HCT116 (cell line): ENCODE measurements around the gene ERMAP. TPM values are rescaled to one million over a fixed set of nuclear protein-coding genes. Genes with fewer than 3 reads are reported as not detected.

Source experiments
- ATAC-seq: fragments of 200-7000 bp; cut with Tn5 transposase; 2 replicates; pipeline ENCODE4 v1.9.1; 2020; ENCODE audit warnings: mild to moderate bottlenecking, moderate library complexity
- BruUV-seq: library from RNA; stranded (reverse); fragments of 400-500 nt; replicated peaks from 2 replicates; lab custom pipeline; 2021; lab: Mats Ljungman, UMichigan
- CTCF ChIA-PET: fragments of 300-600 bp; sonication (Branson Sonifier 250); formaldehyde crosslinking; loops from one replicate; lab custom pipeline; 2021; ENCODE audit warnings: antibody characterized with exemption; lab: Charles Lee
- POLR2A ChIA-PET: fragments of 300-600, 350-600 bp; sonication (Branson Sonifier 250); formaldehyde crosslinking; loops from one replicate; lab custom pipeline; 2021; ENCODE audit warnings: antibody characterized with exemption; lab: Charles Lee
- RAD21 ChIA-PET, 2 experiments: fragments of 300-600 bp; sonication (Branson Sonifier 250); formaldehyde crosslinking; loops; one replicate each; lab custom pipeline; 2023; ENCODE audit warnings: low total read pairs in 2 of 2; ENCODE audit not compliant: uncharacterized antibody in 2 of 2, unreplicated experiment in 2 of 2, low non-redundant PET in 1 of 2; lab: Charles Lee
- DNase-seq: peaks from one replicate; pipeline ENCODE4 v3.0.0-alpha.2; 2010; ENCODE audit warnings: low read depth, low spot score
- H2AFZ ChIP-seq: fragments of 200-600 bp; shearing (Covaris generic), sonication (generic); 2 replicates; pipeline ENCODE4 v1.6.1; 2017; ENCODE audit warnings: low read depth, mixed run types, mixed read lengths, antibody characterized with exemption, low read length; ENCODE audit not compliant: poor library complexity, severe bottlenecking
- H3K27ac ChIP-seq: 2 replicates; pipeline ENCODE4 v1.5.1; 2012; ENCODE audit warnings: low read depth, low read length
- H3K27me3 ChIP-seq: fragments of 200-600 bp; sonication (generic); 2 replicates; pipeline ENCODE4 v1.6.1; 2016; ENCODE audit warnings: mixed run types, low read length, mixed read lengths; ENCODE audit not compliant: insufficient read depth
- H3K36me3 ChIP-seq, 2 experiments: fragments of 200-500 bp in 1 of 2; fragments of 200-600 bp in 1 of 2; sonication (Bioruptor generic) in 1 of 2; sonication (generic) in 1 of 2; 2 replicates each; pipeline versions ENCODE4 v1.5.1 to v1.6.1; 2014 to 2016; ENCODE audit warnings: low read length in 2 of 2, inconsistent platforms in 1 of 2, mixed read lengths in 1 of 2, mixed run types in 1 of 2; ENCODE audit not compliant: insufficient read depth in 2 of 2, control insufficient read depth in 1 of 2
- H3K4me1 ChIP-seq, 2 experiments: fragments of 200-600 bp in 1 of 2; sonication (generic) in 1 of 2; 2 replicates each; pipeline versions ENCODE4 v1.5.1 to v1.6.1; 2012 to 2017; ENCODE audit warnings: low read length in 2 of 2, inconsistent platforms in 1 of 2, mild to moderate bottlenecking in 1 of 2, mixed read lengths in 1 of 2, mixed run types in 1 of 2, moderate library complexity in 1 of 2; ENCODE audit not compliant: insufficient read depth in 2 of 2, control insufficient read depth in 1 of 2
- H3K4me2 ChIP-seq: fragments of 200-600 bp; sonication (generic); 2 replicates; pipeline ENCODE4 v1.6.1; 2017; ENCODE audit warnings: mixed run types, low read length, mixed read lengths
- H3K4me3 ChIP-seq, 2 experiments: fragments of 200-600 bp in 1 of 2; sonication (generic) in 1 of 2; replicated peaks in 1 of 2; 2 replicates each; pipeline ENCODE4 v1.5.1; 2011 to 2016; ENCODE audit warnings: low read length in 2 of 2, control low read depth in 1 of 2, low read depth in 1 of 2, mild to moderate bottlenecking in 1 of 2, mixed read lengths in 1 of 2, mixed run types in 1 of 2
- H3K79me2 ChIP-seq: fragments of 200-600 bp; sonication (generic); 2 replicates; pipeline ENCODE4 v1.6.1; 2017; ENCODE audit warnings: mild to moderate bottlenecking, mixed run types, low read length, moderate library complexity, mixed read lengths; ENCODE audit not compliant: insufficient read depth
- H3K9ac ChIP-seq: fragments of 200-600 bp; sonication (generic); 2 replicates; pipeline ENCODE4 v1.6.1; 2016; ENCODE audit warnings: low read length, mixed read lengths
- H3K9me2 ChIP-seq: fragments of 200-600 bp; sonication (generic), shearing (Covaris generic); 2 replicates; pipeline ENCODE4 v1.6.1; 2017; ENCODE audit warnings: mixed run types, mild to moderate bottlenecking, moderate library complexity; ENCODE audit not compliant: insufficient read depth
- H3K9me3 ChIP-seq, 2 experiments: fragments of 200-500 bp in 1 of 2; fragments of 200-600 bp in 1 of 2; sonication (Bioruptor generic) in 1 of 2; sonication (generic) in 1 of 2; 2 replicates each; pipeline ENCODE4 v1.6.1; 2014 to 2017; ENCODE audit warnings: low read length in 2 of 2, mixed read lengths in 2 of 2, inconsistent platforms in 1 of 2, low read depth in 1 of 2, mild to moderate bottlenecking in 1 of 2, mixed run types in 1 of 2, moderate library complexity in 1 of 2; ENCODE audit not compliant: control insufficient read depth in 1 of 2, insufficient read depth in 1 of 2
- H4K20me1 ChIP-seq: fragments of 200-600 bp; sonication (generic), shearing (Covaris generic); 2 replicates; pipeline ENCODE4 v1.6.1; 2017; ENCODE audit warnings: mixed run types, mild to moderate bottlenecking, moderate library complexity; ENCODE audit not compliant: insufficient read depth
- EZH2phosphoT487 ChIP-seq: fragments of 200-600 bp; IDR thresholded peaks from 2 replicates; pipeline ENCODE4 v1.6.1; 2018; ENCODE audit warnings: antibody characterized with exemption, borderline replicate concordance
- FOSL1 ChIP-seq: IDR thresholded peaks from 2 replicates; pipeline ENCODE4 v1.6.1; 2012; ENCODE audit warnings: low read depth
- ZFX ChIP-seq: fragments of 450-650 bp; IDR thresholded peaks from 2 replicates; pipeline ENCODE4 v1.6.1; 2017
- intact Hi-C: fragments of 100-400 bp; cut with micrococcal nuclease; formaldehyde crosslinking; loops from 2 replicates; pipeline ENCODE4 v1.10.0; 2022
- total RNA-seq: library from RNA; stranded (reverse); gene quantifications from one replicate; pipeline ENCODE4 v1.2.1, GENCODE V29; 2021; ENCODE audit not compliant: unreplicated experiment
- TF ChIP-seq, protein P1 (sequence below): IDR thresholded peaks from 2 replicates; pipeline ENCODE4 v1.6.1; 2012

The ERMAP gene
- total RNA-seq, 1 experiment from 2014 or later: 5.4 TPM

DNA sequence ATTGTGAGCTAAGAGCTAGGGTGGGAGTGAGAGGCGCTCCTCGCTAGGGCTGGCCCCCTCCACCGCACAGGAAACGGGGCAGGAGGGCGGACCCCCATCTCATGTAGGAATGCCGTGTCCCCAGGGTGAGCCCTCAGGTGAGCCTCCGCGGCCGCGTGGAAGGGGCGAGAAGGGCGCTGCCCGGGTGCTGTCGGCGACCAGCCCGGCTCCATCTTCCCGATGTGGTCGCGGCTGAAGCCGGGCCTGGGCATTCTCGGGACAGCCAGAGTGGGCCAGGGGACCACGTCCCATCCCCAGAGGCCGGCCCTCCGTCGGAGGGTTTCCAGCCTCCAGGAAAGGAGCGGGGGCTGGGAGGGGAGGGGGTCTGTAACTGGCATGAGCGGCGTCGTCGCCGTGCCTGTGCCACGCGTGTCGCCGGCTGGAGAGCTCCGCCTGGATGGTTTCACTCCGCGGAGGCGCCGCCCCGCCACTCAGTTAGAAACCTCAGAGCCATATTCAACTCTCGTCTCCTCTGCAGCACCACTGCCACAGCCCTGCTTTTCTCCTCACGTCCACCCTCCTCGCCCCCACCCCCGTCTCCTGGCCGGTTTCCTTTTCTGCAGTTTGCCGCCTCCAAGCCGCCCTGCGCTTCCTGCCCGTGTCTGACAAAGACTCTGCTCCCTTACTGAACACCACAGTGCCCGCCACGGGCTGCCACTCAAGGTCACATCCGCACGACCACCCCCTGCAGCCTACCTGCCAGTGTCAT, 31.8 kb upstream of the ERMAP start, which contains the start of gene TMEM269:
TMEM269 (plus strand) TSS at position 46 of the 748 bp plus-strand sequence. CDS start 4,903 bp downstream, outside the sequence.
- ChIA-PET CTCF (no interaction called here), POLR2A (no interaction called here), RAD21 (no interaction called here)
- BruUV-seq: no TSS peak
- Histone ChIP-seq H3K9ac (no peak within 1 kb of the TSS), H2AFZ (no peak within 1 kb of the TSS), H3K27me3 (no peaks in the 10 kb centered on the region), H3K4me1 (peaks cover 0 to 4% of the 10 kb centered on the region in 2 experiments; a peak in 1 of 4 replicates), H3K36me3 (no peaks in the 10 kb centered on the region), H4K20me1 (no peaks in the 10 kb centered on the region), H3K79me2 (no peaks in the 10 kb centered on the region), H3K4me3 (no peak within 1 kb of the TSS), H3K9me3 (no peaks in the 10 kb centered on the region), H3K4me2 (no peak within 1 kb of the TSS), H3K27ac (no peak within 1 kb of the TSS), H3K9me2 (no peaks in the 10 kb centered on the region)
- TF ChIP-seq, protein P1, sequence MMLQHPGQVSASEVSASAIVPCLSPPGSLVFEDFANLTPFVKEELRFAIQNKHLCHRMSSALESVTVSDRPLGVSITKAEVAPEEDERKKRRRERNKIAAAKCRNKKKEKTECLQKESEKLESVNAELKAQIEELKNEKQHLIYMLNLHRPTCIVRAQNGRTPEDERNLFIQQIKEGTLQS: no peak
- TF ChIP-seq ZFX: no peak
- TF ChIP-seq FOSL1: no peak
- intact Hi-C loops: no loop called here
- no peak for ATAC-seq
- no peak for DNase-seq

DNA sequence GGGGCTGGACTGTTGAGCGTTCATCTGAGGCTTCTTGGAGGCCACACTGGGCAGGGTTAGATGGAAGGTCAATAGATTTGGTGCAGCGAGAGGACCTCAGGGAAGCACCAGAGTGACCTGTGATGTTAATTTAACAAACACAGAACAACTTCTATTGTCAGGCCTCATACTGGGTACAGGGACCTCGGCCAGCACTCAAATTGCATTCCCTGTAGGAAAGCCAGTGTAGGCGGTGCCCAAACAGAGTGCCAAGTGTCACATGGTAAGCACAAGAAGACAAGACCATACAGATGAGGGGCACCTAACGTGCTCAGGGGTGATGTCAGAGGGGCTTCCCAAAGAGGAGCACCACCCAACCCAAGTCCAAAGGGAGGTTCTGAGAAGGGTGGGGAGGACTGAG, 30.8 kb upstream of the ERMAP start:
- peaks cover 0 to 4% of the 10 kb centered on the region in 2 experiments; a peak in 1 of 4 replicates for H3K4me1 ChIP-seq
- RAD21 ChIA-PET: no interaction called here
- DNase-seq: no peak
- H3K27me3 ChIP-seq: no peaks in the 10 kb centered on the region
- H3K4me3 ChIP-seq: no peak overlapping the region
- no peak overlapping the region for H2AFZ ChIP-seq
- H3K27ac ChIP-seq: no peak overlapping the region
- no peak overlapping the region for H3K9ac ChIP-seq
- no peaks in the 10 kb centered on the region for H3K36me3 ChIP-seq
- no peaks in the 10 kb centered on the region for H4K20me1 ChIP-seq
- H3K9me3 ChIP-seq: no peaks in the 10 kb centered on the region
- H3K4me2 ChIP-seq: no peak overlapping the region
- H3K9me2 ChIP-seq: no peaks in the 10 kb centered on the region
- no TSS peak for BruUV-seq
- no peaks in the 10 kb centered on the region for H3K79me2 ChIP-seq
- no peak for TF ChIP-seq EZH2phosphoT487
- no peak for ATAC-seq
- POLR2A ChIA-PET: no interaction called here
- CTCF ChIA-PET: no interaction called here
- intact Hi-C loops: no loop called here
